ENCODE measurements around the gene GPER1.

DNA sequence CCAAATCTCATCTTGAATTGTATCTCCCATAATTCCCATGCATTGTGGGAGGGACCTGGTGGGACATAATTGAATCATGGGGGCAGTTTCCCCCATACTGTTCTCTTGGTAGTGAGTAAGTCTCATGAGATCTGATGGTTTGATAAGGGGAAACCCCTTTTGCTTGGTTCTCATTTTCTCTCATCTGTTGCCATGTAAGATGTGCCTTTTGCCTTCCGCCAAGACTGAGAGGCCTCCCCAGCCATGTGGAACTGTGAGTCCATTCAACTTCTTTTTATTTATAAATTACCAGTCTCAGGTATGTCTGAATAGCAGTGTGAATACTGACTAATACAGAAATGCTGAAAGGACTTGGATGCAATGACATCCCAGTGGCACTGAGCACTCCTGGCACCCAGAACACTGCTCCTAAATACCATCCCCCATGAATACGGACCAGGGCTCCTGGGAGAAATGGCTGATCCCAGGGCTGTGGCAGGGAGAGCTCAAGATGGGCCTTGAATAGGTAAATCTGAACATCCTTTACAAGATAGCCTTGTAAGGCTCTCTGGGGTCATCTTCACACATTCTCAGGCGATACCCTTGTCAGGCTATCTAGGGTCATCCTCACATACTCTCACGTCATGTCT lies 52.7 kb downstream of the GPER1 start:
- 0 out of 2 replicates have a peak, but pooled peaks have one; percentile 30 for TF ChIP-seq GATA2 (IDR thresholded peaks at IDR 0.05; ENCODE audit: low read depth, low read length)
- no peak for TF ChIP-seq GATA3 (IDR thresholded peaks at IDR 0.05; ENCODE audit: low read depth, low read length)

Data from SH-SY5Y (cell line).